Osteocyte (in vitro differentiated cells): ENCODE data around the gene ACKR3. TPM values are rescaled to one million over a fixed set of nuclear protein-coding genes. Genes with fewer than 3 reads are reported as not detected.

Source experiments
- DNase-seq: peaks from one replicate; pipeline ENCODE4 v3.0.0; 2021; ENCODE audit warnings: mixed read lengths; ENCODE audit not compliant: unreplicated experiment; ENCODE audit errors: extremely low spot score
- H3K27ac Mint-ChIP-seq: one replicate; pipeline ENCODE4 v1.8.0; 2021; ENCODE audit warnings: mild to moderate bottlenecking, mixed read lengths; ENCODE audit not compliant: unreplicated experiment
- H3K27me3 Mint-ChIP-seq: one replicate; pipeline ENCODE4 v1.8.0; 2021; ENCODE audit warnings: mixed read lengths; ENCODE audit not compliant: unreplicated experiment
- H3K36me3 Mint-ChIP-seq: one replicate; pipeline ENCODE4 v1.8.0; 2021; ENCODE audit warnings: mixed read lengths; ENCODE audit not compliant: unreplicated experiment
- H3K4me1 Mint-ChIP-seq: one replicate; pipeline ENCODE4 v1.8.0; 2021; ENCODE audit warnings: mixed read lengths; ENCODE audit not compliant: unreplicated experiment
- H3K4me3 Mint-ChIP-seq: one replicate; pipeline ENCODE4 v1.8.0; 2021; ENCODE audit warnings: mild to moderate bottlenecking, moderate library complexity, mixed read lengths; ENCODE audit not compliant: unreplicated experiment
- H3K9me3 Mint-ChIP-seq: one replicate; pipeline ENCODE4 v1.8.0; 2021; ENCODE audit warnings: mixed read lengths; ENCODE audit not compliant: unreplicated experiment
- total RNA-seq: library from RNA; stranded (reverse); gene quantifications from 2 replicates; pipeline ENCODE4 v1.2.1, GENCODE V29; 2021
- TF ChIP-seq, protein P1 (sequence below): fragments of 200-600 bp; sonication (generic); IDR thresholded peaks from 2 replicates; pipeline ENCODE4 v1.5.0; 2021; ENCODE audit warnings: antibody characterized with exemption, mild to moderate bottlenecking, moderate library complexity

Gene ACKR3
- total RNA-seq, 1 donor from 2014 or later: 36.9 TPM

GRCh38 chr2:236631856-236632291 lies 62.2 kb downstream of the ACKR3 start:
- peak; percentile 66 for DNase-seq
- no peaks in the 10 kb centered on the region for H3K36me3 Mint-ChIP-seq
- H3K4me1 Mint-ChIP-seq: no peaks in the 10 kb centered on the region
- peaks cover 22% of the 10 kb centered on the region for H3K27me3 Mint-ChIP-seq
- H3K27ac Mint-ChIP-seq: no peak overlapping the region
- no peaks in the 10 kb centered on the region for H3K9me3 Mint-ChIP-seq
- no peak overlapping the region for H3K4me3 Mint-ChIP-seq
- TF ChIP-seq, protein P1, sequence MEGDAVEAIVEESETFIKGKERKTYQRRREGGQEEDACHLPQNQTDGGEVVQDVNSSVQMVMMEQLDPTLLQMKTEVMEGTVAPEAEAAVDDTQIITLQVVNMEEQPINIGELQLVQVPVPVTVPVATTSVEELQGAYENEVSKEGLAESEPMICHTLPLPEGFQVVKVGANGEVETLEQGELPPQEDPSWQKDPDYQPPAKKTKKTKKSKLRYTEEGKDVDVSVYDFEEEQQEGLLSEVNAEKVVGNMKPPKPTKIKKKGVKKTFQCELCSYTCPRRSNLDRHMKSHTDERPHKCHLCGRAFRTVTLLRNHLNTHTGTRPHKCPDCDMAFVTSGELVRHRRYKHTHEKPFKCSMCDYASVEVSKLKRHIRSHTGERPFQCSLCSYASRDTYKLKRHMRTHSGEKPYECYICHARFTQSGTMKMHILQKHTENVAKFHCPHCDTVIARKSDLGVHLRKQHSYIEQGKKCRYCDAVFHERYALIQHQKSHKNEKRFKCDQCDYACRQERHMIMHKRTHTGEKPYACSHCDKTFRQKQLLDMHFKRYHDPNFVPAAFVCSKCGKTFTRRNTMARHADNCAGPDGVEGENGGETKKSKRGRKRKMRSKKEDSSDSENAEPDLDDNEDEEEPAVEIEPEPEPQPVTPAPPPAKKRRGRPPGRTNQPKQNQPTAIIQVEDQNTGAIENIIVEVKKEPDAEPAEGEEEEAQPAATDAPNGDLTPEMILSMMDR: no peak
